Hindlimb muscle (tissue), 1 donor: Measurements from ENCODE around the gene DISC1. TPM values are rescaled to one million over a fixed set of nuclear protein-coding genes. Genes with fewer than 3 reads are reported as not detected.
"Not testable (repeated sequence)": the region's sequence is repeated elsewhere in the genome, so short reads cannot be mapped to it uniquely, and the experiment has no call there.

Experiments used
- DNase-seq: peaks from one replicate; pipeline ENCODE4 v3.0.0-alpha.2; 2013
- polyA plus RNA-seq: library from polyadenylated mRNA; unstranded; fragments of 120-200 nt; gene quantifications from one replicate; pipeline ENCODE4 v1.2.1, GENCODE V29; 2013; ENCODE audit not compliant: insufficient read length

DISC1 gene
- 7.3 TPM for polyA plus RNA-seq

GRCh38 chr1:231626535-231626950 lies at the start of gene DISC1:
DISC1 (plus strand) TSS chr1:231626790; CDS start chr1:231626868, 78 bp downstream.
- DNase-seq: peak; percentile 92

- no peak for DNase-seq
These were observed 49.5 kb upstream of the DISC1 start for GRCh38 chr1:231576804-231577718.

- no peak for DNase-seq
These were observed 45.7 kb upstream of the DISC1 start for GRCh38 chr1:231580874-231581273.

GRCh38 chr1:231581859-231582258 lies 44.7 kb upstream of the DISC1 start:
- DNase-seq: no peak

- DNase-seq: no peak
These were observed 43.2 kb upstream of the DISC1 start for GRCh38 chr1:231583376-231583775.

- no peak for DNase-seq
These were observed 42.5 kb upstream of the DISC1 start for GRCh38 chr1:231584117-231584516.

GRCh38 chr1:231584921-231585320 lies 41.7 kb upstream of the DISC1 start:
- DNase-seq: no peak

GRCh38 chr1:231590453-231591198 lies 36.0 kb upstream of the DISC1 start:
- peak; percentile 27 for DNase-seq

- no peak for DNase-seq
These were observed 35.1 kb upstream of the DISC1 start for GRCh38 chr1:231591466-231591865.

- no peak for DNase-seq
These were observed 33.8 kb upstream of the DISC1 start for GRCh38 chr1:231592809-231593208.

GRCh38 chr1:231593264-231593663 lies 33.3 kb upstream of the DISC1 start:
- DNase-seq: not testable (repeated sequence)

- DNase-seq: no peak
These were observed 32.5 kb upstream of the DISC1 start for GRCh38 chr1:231594123-231594522.

- DNase-seq: no peak
These were observed 31.8 kb upstream of the DISC1 start for GRCh38 chr1:231594749-231595148.

- DNase-seq: no peak
These were observed 30.2 kb upstream of the DISC1 start for GRCh38 chr1:231596337-231596791.

GRCh38 chr1:231597971-231598370 lies 28.6 kb upstream of the DISC1 start:
- DNase-seq: no peak

GRCh38 chr1:231600458-231600976 lies 26.1 kb upstream of the DISC1 start:
- DNase-seq: peak; percentile 65

GRCh38 chr1:231601824-231602672 lies 24.5 kb upstream of the DISC1 start:
- DNase-seq: no peak

GRCh38 chr1:231602673-231602984 lies 24.0 kb upstream of the DISC1 start:
- DNase-seq: no peak

GRCh38 chr1:231603598-231604275 lies 22.9 kb upstream of the DISC1 start:
- peak; percentile 58 for DNase-seq

- DNase-seq: no peak
These were observed 22.3 kb upstream of the DISC1 start for GRCh38 chr1:231604276-231604621.

- no peak for DNase-seq
These were observed 21.2 kb upstream of the DISC1 start for GRCh38 chr1:231605149-231606100.
